ENCODE data around the gene CHST11.

GRCh38 chr12:104632724-104633201 lies 176.0 kb downstream of the CHST11 start:
- TF ChIP-seq MXI1 (IDR thresholded peaks at IDR 0.05; ENCODE audit: borderline replicate concordance, low read depth, low read length) (no peak), CHD1 (IDR thresholded peaks at IDR 0.05; ENCODE audit: low read depth, low read length) (no peak), ELK1 (IDR thresholded peaks at IDR 0.05; ENCODE audit: borderline replicate concordance, low read depth, low read length) (no peak), MAZ (IDR thresholded peaks at IDR 0.05; ENCODE audit: borderline replicate concordance, low read depth, low read length) (no peak), RAD21 (IDR thresholded peaks at IDR 0.05; ENCODE audit: low read length) (no peak), SMC3 (IDR thresholded peaks at IDR 0.05; ENCODE audit: low read depth, low read length) (no peak), MAFK (IDR thresholded peaks at IDR 0.05; ENCODE audit: low read depth, low read length) (no peak), POLR2A (IDR thresholded peaks at IDR 0.05; ENCODE audit: low read depth, low read length) (no peak), CEBPB (IDR thresholded peaks at IDR 0.05; ENCODE audit: low read depth, low read length) (no peak), RFX5 (IDR thresholded peaks at IDR 0.05; ENCODE audit: low read depth, low read length) (no peak)
- TF ChIP-seq, protein P1, sequence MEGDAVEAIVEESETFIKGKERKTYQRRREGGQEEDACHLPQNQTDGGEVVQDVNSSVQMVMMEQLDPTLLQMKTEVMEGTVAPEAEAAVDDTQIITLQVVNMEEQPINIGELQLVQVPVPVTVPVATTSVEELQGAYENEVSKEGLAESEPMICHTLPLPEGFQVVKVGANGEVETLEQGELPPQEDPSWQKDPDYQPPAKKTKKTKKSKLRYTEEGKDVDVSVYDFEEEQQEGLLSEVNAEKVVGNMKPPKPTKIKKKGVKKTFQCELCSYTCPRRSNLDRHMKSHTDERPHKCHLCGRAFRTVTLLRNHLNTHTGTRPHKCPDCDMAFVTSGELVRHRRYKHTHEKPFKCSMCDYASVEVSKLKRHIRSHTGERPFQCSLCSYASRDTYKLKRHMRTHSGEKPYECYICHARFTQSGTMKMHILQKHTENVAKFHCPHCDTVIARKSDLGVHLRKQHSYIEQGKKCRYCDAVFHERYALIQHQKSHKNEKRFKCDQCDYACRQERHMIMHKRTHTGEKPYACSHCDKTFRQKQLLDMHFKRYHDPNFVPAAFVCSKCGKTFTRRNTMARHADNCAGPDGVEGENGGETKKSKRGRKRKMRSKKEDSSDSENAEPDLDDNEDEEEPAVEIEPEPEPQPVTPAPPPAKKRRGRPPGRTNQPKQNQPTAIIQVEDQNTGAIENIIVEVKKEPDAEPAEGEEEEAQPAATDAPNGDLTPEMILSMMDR (conservative IDR thresholded peaks at IDR 0.05; ENCODE audit: low read depth, low read length) = no peak
